ENCODE measurements around the gene KIF22.
"Not testable (repeated sequence)": the region's sequence is repeated elsewhere in the genome, so short reads cannot be mapped to it uniquely, and the experiment has no call there.

The KIF22 gene

GRCh38 chr16:29767062-29767461 is 23.5 kb upstream of the KIF22 start:
- DNase-seq: no peak

- DNase-seq: no peak
Measured at GRCh38 chr16:29769507-29769906, 21.0 kb upstream of the KIF22 start.

- DNase-seq: no peak
Measured at GRCh38 chr16:29770250-29770929, 20.2 kb upstream of the KIF22 start.

GRCh38 chr16:29772330-29772729 is 18.2 kb upstream of the KIF22 start:
- not testable (repeated sequence) for DNase-seq

- DNase-seq: no peak
Measured at GRCh38 chr16:29774730-29775129, 15.8 kb upstream of the KIF22 start.

GRCh38 chr16:29775742-29776408 is 14.7 kb upstream of the KIF22 start:
- DNase-seq: no peak

GRCh38 chr16:29777576-29778350 is 12.8 kb upstream of the KIF22 start, which contains the start of gene ZG16:
TSS of gene ZG16 (plus strand) at chr16:29778256. CDS start at chr16:29779267, 1,011 bp downstream.
- no peak for DNase-seq

- DNase-seq: no peak
Measured at GRCh38 chr16:29779474-29779873, 11.1 kb upstream of the KIF22 start.

- DNase-seq: not testable (repeated sequence)
Measured at GRCh38 chr16:29783094-29783953, 7.2 kb upstream of the KIF22 start.

GRCh38 chr16:29784157-29784556 is 6.4 kb upstream of the KIF22 start:
- DNase-seq: no peak

- DNase-seq: peak; percentile 78
Measured at GRCh38 chr16:29784901-29785500, 5.5 kb upstream of the KIF22 start.

- not testable (repeated sequence) for DNase-seq
Measured at GRCh38 chr16:29787155-29787554, 3.4 kb upstream of the KIF22 start.

- no peak for DNase-seq
Measured at GRCh38 chr16:29789775-29790182, 772 bp upstream of the KIF22 start.

GRCh38 chr16:29790949-29791844 is 646 bp downstream of the KIF22 start:
- peak; percentile 10 for DNase-seq

- DNase-seq: peak; percentile 2
Measured at GRCh38 chr16:29791845-29792807, 1.6 kb downstream of the KIF22 start.

- not testable (repeated sequence) for DNase-seq
Measured at GRCh38 chr16:29793153-29793552, 2.6 kb downstream of the KIF22 start.

GRCh38 chr16:29794231-29794710 is 3.7 kb downstream of the KIF22 start:
- DNase-seq: no peak

- DNase-seq: peak; percentile 7
Measured at GRCh38 chr16:29802416-29802935, 11.9 kb downstream of the KIF22 start.

- DNase-seq: peak; percentile 8
Measured at GRCh38 chr16:29804020-29804419, 13.5 kb downstream of the KIF22 start.

All from CD4-positive, alpha-beta T cell treated with Interleukin-15 for 1 hour (primary cell).